ENCODE data around the gene ABCC3. TPM values are rescaled to one million over a fixed set of nuclear protein-coding genes. Genes with fewer than 3 reads are reported as not detected.

ABCC3 gene
- total and polyA plus RNA-seq, 9 of the 15 experiments (the other 6 are each of a cell fraction or from before 2014, with no cell fraction given) = 0.03 to 1.6 (median 0.42) TPM; not detected in 5

DNA sequence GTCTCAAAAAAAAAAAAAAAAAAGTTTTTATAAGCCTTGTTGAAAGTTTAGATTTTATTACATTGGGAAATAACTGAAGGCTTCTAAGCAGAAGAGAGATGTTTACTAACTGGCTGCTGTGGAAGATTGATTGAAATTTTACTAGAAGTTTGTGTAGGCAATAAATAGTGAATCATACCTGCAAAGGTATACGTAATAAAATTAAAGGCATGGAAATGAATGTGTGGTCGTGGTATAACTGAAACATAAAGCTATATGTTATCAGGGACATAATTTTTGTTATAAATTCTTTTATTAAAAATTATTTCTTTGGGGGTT lies 93.4 kb downstream of the ABCC3 start:
- Histone ChIP-seq H3K27me3 (ENCODE audit: control insufficient read depth in 2 of 2, insufficient read depth in 2 of 2, low read length in 2 of 2) (no peaks in the 10 kb centered on the region), H2AFZ (ENCODE audit: low read depth, low read length) (no peak overlapping the region), H3K36me3 (ENCODE audit: control insufficient read depth, insufficient read depth, low read length) (peaks cover 43% of the 10 kb centered on the region; the same call in 2 of the 3 replicates), H3K27ac (ENCODE audit: extremely low read depth, low read depth, low read length) (no peak overlapping the region), H3K9ac (ENCODE audit: insufficient read depth in 1 of 2, low read depth in 2 of 2, low read length in 2 of 2) (no peak overlapping the region), H3K4me3 (no peak overlapping the region), H3K4me2 (ENCODE audit: insufficient read depth, low read length) (no peak overlapping the region), H3K9me3 (replicated peaks; ENCODE audit: control insufficient read depth, insufficient read depth, low read depth, low read length) (no peaks in the 10 kb centered on the region), H3K9me1 (ENCODE audit: control insufficient read depth, insufficient read depth, low read length) (peaks cover 3% of the 10 kb centered on the region), H4K20me1 (replicated peaks; ENCODE audit: control insufficient read depth, insufficient read depth, low read length) (peaks cover 49% of the 10 kb centered on the region), H3K79me2 (ENCODE audit: control insufficient read depth, insufficient read depth, low read length) (peaks cover 100% of the 10 kb centered on the region), H3K4me1 (replicated peaks in 1 of 2; ENCODE audit: control insufficient read depth in 2 of 2, insufficient read depth in 2 of 2, low read length in 2 of 2) (peaks cover 13 to 25% of the 10 kb centered on the region in 2 experiments; a peak in 4 of 5 replicates)
- ATAC-seq = no peak
- POLR2A ChIA-PET = interaction anchor here (0.7 to 1.3 kb wide), 4 partner anchors 9 to 171 kb away, joined by 3 to 7 read pairs (median 3); partner anchors contain the start of gene LUC7L3
- FAIRE-seq = no peak
- intact Hi-C loops (cut with micrococcal nuclease) = loop anchor here (10.0 kb wide), 1 partner anchor 207 kb away; no protein-coding TSS in a partner anchor
- DNase-seq (ENCODE audit: extremely low read depth in 1 of 4, low spot score in 3 of 4) = no peak
- 42% methylated on average over 2 of the region's 2 CpGs for whole genome bisulfite sequencing (ENCODE audit: insufficient coverage, low coverage, missing lambda C conversion rate)
- in situ Hi-C loops (cut with MboI) = no loop called here
- TF ChIP-seq PURB (CRISPR knock-in tag; IDR thresholded peaks at IDR 0.05; ENCODE audit: low read depth) (no peak), HNRNPH1 (optimal IDR thresholded peaks at IDR 0.05; ENCODE audit: low read depth, low read length) (no peak), SPI1 (IDR thresholded peaks at IDR 0.05; ENCODE audit: borderline replicate concordance, low read depth, low read length) (no peak)
- TF ChIP-seq, protein P1, sequence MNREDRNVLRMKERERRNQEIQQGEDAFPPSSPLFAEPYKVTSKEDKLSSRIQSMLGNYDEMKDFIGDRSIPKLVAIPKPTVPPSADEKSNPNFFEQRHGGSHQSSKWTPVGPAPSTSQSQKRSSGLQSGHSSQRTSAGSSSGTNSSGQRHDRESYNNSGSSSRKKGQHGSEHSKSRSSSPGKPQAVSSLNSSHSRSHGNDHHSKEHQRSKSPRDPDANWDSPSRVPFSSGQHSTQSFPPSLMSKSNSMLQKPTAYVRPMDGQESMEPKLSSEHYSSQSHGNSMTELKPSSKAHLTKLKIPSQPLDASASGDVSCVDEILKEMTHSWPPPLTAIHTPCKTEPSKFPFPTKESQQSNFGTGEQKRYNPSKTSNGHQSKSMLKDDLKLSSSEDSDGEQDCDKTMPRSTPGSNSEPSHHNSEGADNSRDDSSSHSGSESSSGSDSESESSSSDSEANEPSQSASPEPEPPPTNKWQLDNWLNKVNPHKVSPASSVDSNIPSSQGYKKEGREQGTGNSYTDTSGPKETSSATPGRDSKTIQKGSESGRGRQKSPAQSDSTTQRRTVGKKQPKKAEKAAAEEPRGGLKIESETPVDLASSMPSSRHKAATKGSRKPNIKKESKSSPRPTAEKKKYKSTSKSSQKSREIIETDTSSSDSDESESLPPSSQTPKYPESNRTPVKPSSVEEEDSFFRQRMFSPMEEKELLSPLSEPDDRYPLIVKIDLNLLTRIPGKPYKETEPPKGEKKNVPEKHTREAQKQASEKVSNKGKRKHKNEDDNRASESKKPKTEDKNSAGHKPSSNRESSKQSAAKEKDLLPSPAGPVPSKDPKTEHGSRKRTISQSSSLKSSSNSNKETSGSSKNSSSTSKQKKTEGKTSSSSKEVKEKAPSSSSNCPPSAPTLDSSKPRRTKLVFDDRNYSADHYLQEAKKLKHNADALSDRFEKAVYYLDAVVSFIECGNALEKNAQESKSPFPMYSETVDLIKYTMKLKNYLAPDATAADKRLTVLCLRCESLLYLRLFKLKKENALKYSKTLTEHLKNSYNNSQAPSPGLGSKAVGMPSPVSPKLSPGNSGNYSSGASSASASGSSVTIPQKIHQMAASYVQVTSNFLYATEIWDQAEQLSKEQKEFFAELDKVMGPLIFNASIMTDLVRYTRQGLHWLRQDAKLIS (CRISPR knock-in tag; IDR thresholded peaks at IDR 0.05) = no peak
- TF ChIP-seq, protein P2, sequence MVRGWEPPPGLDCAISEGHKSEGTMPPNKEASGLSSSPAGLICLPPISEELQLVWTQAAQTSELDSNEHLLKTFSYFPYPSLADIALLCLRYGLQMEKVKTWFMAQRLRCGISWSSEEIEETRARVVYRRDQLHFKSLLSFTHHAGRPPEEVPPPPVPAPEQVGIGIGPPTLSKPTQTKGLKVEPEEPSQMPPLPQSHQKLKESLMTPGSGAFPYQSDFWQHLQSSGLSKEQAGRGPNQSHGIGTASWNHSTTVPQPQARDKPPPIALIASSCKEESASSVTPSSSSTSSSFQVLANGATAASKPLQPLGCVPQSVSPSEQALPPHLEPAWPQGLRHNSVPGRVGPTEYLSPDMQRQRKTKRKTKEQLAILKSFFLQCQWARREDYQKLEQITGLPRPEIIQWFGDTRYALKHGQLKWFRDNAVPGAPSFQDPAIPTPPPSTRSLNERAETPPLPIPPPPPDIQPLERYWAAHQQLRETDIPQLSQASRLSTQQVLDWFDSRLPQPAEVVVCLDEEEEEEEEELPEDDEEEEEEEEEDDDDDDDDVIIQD (CRISPR knock-in tag; IDR thresholded peaks at IDR 0.05) = no peak
- TF ChIP-seq, protein P3, sequence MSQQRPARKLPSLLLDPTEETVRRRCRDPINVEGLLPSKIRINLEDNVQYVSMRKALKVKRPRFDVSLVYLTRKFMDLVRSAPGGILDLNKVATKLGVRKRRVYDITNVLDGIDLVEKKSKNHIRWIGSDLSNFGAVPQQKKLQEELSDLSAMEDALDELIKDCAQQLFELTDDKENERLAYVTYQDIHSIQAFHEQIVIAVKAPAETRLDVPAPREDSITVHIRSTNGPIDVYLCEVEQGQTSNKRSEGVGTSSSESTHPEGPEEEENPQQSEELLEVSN (IDR thresholded peaks at IDR 0.05; ENCODE audit: borderline replicate concordance in 1 of 2, extremely low read depth in 1 of 2, insufficient read depth in 1 of 2, insufficient read length in 1 of 2, low read depth in 1 of 2, low read length in 1 of 2, poor library complexity in 1 of 2, severe bottlenecking in 1 of 2) = no peak
- CTCF ChIA-PET (ENCODE audit: low intra/inter-chr PET ratio) = no interaction called here
- BruUV-seq (replicated peaks) = no TSS peak
